Kidney glomerular epithelial cell (primary cell): ENCODE data around the gene PSMC4.
A peak's percentile ranks its signal among the peaks of the same experiment; 100 is the strongest.
"Not testable (repeated sequence)": the region's sequence is repeated elsewhere in the genome, so short reads cannot be mapped to it uniquely, and the experiment has no call there.

Experiments
- DNase-seq: peaks from one replicate; lab custom pipeline; 2025; lab: John Stamatoyannopoulos, UW

PSMC4 gene

DNA sequence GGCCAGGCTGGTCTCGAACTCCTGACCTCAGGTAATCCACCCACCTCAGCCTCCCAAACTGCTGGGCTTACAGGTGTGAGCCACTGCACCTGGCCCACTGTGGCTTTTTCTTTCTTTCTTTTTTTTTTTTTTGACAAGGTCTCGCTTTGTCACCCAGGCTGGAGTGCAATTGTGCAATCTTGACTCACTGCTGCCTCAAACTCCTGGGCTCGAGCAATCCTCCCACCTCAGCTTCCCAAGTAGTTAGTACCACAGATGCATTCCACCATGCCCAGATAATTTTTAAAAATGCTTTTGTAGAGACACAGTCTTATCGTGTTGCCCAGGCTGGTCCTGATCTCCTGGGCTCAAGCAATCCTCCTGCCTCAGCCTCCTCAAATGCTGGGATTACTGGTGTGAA is 24.4 kb upstream of the PSMC4 start:
- DNase-seq, result peak; percentile 35

DNA sequence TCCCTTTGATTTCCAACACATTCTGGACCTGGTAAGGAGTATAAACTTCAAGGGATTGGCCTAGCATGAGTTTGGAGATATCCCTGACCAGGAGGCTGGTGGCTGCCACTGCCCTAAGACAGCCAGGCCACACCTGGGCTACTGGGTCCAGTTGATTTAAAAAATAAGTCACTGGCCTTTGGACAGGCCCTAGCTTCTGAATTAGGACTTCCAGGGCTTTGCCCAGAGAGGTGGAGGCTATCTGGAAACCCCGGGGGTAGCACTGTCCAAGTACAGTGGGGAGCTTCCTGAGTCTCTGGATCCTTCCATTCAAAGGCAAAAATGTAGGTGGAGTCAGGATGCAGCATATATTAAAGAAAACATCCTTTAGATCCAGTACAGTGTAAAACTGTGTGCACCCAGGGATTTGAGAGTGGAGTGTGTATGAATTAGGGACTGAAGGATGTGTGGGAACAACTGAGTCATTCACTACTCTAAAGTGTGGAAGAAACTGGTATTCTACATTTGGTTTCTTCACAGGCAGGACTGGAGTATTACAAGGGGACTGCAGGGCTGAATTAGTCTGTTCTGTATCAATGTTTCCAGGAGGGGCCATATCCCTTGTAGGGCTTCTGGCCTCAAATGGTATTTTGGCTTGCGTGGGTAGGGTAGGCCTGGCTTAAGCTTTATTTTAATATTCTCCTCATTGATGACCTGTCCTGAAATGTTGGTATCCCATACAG is 21.8 kb upstream of the PSMC4 start:
- no peak for DNase-seq

GRCh38 chr19:39951065-39951650 is 19.8 kb upstream of the PSMC4 start:
- DNase-seq, result no peak

GRCh38 chr19:39951686-39952085 is 19.3 kb upstream of the PSMC4 start:
- peak; percentile 15 for DNase-seq

DNA sequence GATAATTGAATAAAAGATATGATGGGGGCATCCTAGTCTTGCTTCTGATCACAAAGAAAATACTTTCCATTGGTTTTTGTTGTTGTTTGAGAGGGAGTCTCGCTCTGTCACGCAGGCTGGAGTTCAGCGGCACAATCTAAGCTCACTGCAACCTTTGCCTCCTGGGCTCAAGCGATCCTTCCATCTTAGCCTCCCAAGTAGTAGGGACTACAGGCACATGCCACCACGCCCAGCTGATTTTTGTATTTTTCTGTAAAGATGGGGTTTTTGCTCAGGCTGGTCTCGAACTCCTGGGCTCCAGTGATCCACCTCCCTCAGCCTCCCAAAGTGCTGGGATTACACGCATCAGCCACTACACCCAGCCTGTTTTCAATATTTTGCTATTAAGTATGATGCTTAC is 17.1 kb upstream of the PSMC4 start:
- DNase-seq, result no peak

- not testable (repeated sequence) for DNase-seq
Observed at GRCh38 chr19:39957886-39958285, 13.1 kb upstream of the PSMC4 start.

DNA sequence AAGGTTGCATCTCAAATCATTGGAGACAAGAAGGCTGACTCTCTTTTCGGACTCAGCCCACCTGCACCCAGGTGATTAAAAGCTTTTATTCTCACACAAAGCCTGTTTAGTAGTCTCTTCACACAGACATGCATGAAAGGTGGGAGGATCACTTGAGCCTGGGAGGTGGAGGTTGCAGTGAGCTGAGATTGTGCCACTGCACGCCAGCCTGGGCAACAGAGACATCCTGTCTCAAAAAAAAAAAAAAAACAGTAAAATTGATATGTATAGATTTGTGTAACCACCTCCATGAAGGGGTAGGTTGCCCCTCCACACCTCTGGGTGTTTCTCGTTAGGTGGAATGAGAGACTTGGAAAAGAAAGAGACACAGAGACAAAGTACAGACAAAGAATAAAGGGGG is 12.0 kb upstream of the PSMC4 start:
- DNase-seq, result not testable (repeated sequence)

DNA sequence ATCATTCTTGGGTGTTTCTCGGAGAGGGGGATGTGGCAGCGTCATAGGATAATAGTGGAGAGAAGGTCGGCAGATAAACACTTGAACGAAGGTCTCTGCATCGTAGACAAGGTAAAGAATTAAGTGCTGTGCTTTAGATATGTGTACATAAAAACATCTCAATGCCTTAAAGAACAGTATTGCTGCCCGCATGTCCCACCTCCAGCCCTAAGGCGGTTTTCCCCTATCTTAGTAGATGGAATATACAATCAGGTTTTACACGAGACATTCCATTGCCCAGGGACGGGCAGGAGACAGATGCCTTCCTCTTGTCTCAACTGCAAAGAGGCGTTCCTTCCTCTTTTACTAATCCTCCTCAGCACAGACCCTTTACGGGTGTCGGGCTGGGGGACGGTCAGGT is 11.6 kb upstream of the PSMC4 start:
- not testable (repeated sequence) for DNase-seq

DNA sequence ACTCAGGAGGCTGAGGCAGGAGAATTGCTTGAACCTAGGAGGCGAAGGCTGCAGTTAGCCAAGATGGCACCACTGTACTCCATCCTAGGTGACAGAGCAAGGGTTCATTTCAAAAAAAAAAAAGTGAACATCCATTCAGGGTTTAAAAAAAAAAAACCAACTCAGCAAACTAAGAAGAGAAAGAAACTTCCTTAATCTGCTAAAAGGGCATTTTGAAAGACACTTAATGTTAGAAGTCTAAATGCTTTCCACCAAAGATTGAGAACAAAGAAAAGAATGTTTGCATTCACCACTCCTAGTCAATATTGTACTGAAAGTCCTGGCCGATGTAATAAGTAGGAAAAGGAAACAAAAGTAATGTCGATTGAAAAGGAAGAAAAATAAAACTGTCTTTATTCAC is 7.1 kb upstream of the PSMC4 start:
- no peak for DNase-seq

- DNase-seq, result no peak
Observed at GRCh38 chr19:39966617-39967016, 4.3 kb upstream of the PSMC4 start.

- DNase-seq, result no peak
Observed at GRCh38 chr19:39967561-39967960, 3.4 kb upstream of the PSMC4 start.

DNA sequence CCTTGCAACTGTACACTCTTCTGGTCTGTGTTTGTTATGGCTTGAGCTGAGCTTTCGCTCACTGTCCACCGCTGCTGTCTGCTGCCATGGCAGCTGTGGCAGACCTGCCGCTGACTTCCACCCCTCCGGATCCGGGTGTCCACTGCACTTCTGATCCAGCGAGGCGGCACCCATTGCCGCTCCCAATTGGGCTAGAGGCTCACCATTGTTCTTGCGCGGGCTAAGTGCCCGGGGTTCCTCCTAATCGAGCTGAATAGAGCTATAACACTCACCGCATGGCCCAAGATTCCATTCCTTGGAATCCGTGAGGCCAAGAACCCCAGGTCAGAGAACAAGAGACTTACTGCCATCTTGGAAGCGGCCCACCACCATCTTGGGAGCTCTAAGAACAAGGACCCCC is 2.2 kb upstream of the PSMC4 start:
- DNase-seq, result no peak

- DNase-seq, result no peak
Observed at GRCh38 chr19:39969266-39969665, 1.7 kb upstream of the PSMC4 start.

GRCh38 chr19:39969681-39970424 is 1.1 kb upstream of the PSMC4 start:
- DNase-seq, result no peak

DNA sequence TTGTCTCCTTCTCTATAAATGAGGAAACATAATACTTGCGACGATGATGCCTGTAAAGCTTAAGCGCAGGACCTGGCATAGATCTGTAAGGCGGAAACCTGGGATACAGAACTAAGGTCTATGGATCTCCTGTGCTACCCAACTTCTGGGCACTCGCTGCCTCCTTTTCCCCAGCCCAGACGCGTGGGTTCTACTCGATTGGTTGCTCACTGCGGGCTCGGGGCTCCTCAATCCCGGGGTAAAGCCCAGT is 615 bp upstream of the PSMC4 start:
- DNase-seq, result no peak

- DNase-seq, result no peak
Observed at GRCh38 chr19:39971380-39972035, 543 bp downstream of the PSMC4 start.

- no peak for DNase-seq
Observed at GRCh38 chr19:39974377-39975155, 3.6 kb downstream of the PSMC4 start.

GRCh38 chr19:39982883-39983282 is 11.9 kb downstream of the PSMC4 start:
- no peak for DNase-seq

DNA sequence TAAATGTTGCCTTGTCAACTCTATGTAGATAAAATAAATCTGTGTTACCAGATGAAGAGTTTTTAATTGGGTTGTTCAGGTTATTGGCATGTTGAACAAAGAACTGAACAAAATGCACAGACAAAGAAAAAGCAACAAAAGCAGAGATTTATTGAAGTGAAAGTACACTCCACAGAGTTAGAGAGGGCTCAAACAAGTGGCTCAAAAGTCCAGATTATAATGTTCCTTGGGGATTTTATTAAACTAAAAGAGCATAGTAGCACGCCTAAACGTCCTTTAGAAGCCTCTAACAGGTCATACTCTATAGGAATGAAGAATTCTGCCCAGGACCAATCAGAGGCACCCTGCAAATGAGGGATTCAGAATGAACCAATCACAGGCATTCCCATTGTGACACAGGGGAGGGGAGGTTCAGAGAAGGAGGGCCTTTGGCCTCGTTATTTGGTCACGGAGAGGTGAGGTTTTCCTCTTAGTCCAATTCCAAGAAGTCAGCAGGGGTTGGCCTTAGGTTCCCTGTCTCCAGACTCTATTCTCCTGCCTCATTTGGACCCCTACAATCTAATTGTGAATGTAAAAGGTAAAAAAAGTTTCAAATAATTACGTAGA is 12.8 kb downstream of the PSMC4 start:
- no peak for DNase-seq

DNA sequence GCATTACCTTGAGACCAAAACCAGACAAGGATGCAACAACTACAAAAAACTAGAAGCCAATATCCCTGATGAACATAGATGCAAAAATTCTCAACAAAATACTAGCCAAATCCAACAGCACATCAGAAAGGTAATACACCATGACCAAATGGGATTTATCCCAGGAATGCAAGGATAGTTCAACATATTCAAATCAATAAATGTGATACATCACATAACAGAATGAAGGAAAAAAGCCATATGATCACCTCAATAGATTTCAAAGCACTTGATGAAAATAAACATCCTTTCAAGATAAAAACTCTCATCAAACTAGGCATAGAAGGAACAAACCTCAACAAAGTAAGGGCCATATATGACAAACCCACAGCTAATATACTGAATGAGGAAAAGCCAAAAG is 15.7 kb downstream of the PSMC4 start:
- DNase-seq, result no peak

DNA sequence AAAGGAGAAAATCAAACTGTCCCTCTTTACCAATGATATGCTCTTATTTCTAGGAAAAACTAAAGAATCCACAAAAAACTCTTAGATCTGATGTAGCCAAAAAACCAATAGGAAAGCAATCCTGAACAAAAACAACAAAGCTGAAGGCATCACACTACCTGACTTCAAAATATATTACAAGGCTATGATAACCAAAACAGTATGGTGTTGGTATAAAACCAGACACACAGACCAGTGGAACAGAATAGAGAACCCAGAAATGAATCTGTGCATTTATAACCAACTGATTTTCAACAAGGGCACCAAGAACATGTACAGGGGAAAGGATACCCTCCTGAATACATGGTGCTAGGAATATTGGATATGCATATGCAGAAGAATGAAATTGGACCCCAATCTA is 16.2 kb downstream of the PSMC4 start:
- DNase-seq, result no peak

DNA sequence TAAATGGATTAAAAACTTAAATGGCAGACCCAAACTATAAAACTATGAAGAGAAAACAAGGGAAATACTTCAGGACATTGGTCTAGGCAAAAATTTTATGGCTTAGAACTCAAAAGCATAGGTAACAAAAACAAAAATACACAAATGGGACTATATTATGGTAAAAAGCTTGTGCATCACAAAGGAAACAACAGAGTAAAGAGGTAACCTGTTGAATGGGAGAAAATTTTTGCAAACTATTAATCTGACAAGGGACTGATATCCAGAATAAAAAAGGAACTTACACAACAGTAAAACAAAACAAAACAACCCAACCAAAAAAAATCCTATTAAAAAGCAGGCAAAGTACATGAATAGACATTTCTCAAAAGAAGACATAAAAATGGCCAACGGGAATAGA is 16.6 kb downstream of the PSMC4 start:
- DNase-seq, result no peak
